K562 (cell line): ENCODE data around the gene MIDN. TPM values are rescaled to one million over a fixed set of nuclear protein-coding genes. Genes with fewer than 3 reads are reported as not detected.

Experiments
- CREBBP ChIP-seq: IDR thresholded peaks from one replicate; pipeline ENCODE4 v1.6.1; 2012; ENCODE audit warnings: low read depth, mild to moderate bottlenecking, control low read depth, inconsistent platforms, low read length
- FOSL1 ChIP-seq: fragments of 200-800 bp; sonication (Bioruptor generic); conservative IDR thresholded peaks from 2 replicates; pipeline ENCODE4 v1.6.1; 2016; ENCODE audit warnings: missing genetic modification characterization, missing compliant biosample characterization
- HCFC1 ChIP-seq: IDR thresholded peaks from 2 replicates; pipeline ENCODE4 v1.6.1; 2012; ENCODE audit warnings: low read depth, low read length, improper control_type of control experiment
- HMGN3 ChIP-seq: IDR thresholded peaks from 2 replicates; pipeline ENCODE4 v1.6.1; 2011; ENCODE audit warnings: borderline replicate concordance, low read depth, mild to moderate bottlenecking, mixed read lengths, low read length; ENCODE audit not compliant: insufficient read length; ENCODE audit errors: extremely low read depth
- KDM1A ChIP-seq, 2 experiments: fragments of 450-650 bp; IDR thresholded peaks; 2 replicates each; pipeline ENCODE4 v1.6.1; 2016; ENCODE audit warnings: mild to moderate bottlenecking in 2 of 2
- MAFF ChIP-seq: IDR thresholded peaks from 2 replicates; pipeline ENCODE4 v1.6.1; 2012; ENCODE audit warnings: low read length, improper control_type of control experiment
- MYC ChIP-seq, 2 experiments: fragments of 250-450 bp in 1 of 2; sonication (Bioruptor Pico) in 1 of 2; IDR thresholded peaks; 2 replicates each; pipeline versions ENCODE4 v1.5.1 to v1.6.1; 2012 to 2021; ENCODE audit warnings: low read depth in 2 of 2, borderline replicate concordance in 1 of 2, improper control_type of control experiment in 1 of 2, low read length in 1 of 2, mild to moderate bottlenecking in 1 of 2, moderate library complexity in 1 of 2
- NFIC ChIP-seq: fragments of 450-650 bp; IDR thresholded peaks from 2 replicates; pipeline ENCODE4 v1.6.1; 2017; ENCODE audit warnings: mild to moderate bottlenecking, inconsistent platforms
- NFYB ChIP-seq: IDR thresholded peaks from 2 replicates; pipeline ENCODE4 v1.6.1; 2011; ENCODE audit warnings: mild to moderate bottlenecking, moderate library complexity; ENCODE audit not compliant: insufficient read length; ENCODE audit errors: extremely low read depth
- RAD21 ChIP-seq, 2 experiments: fragments of 250-450 bp in 1 of 2; fragments of 450-650 bp in 1 of 2; sonication (Bioruptor Pico) in 1 of 2; formaldehyde crosslinking in 1 of 2; IDR thresholded peaks in 1 of 2; conservative IDR thresholded peaks in 1 of 2; 2 replicates each; pipeline versions ENCODE4 v1.4.0 to v1.8.0; 2020 to 2022; ENCODE audit warnings: mild to moderate bottlenecking in 2 of 2, moderate library complexity in 1 of 2
- RBM25 ChIP-seq: fragments of 200-400 bp; formaldehyde crosslinking; IDR thresholded peaks from 2 replicates; pipeline ENCODE4 v1.6.1; 2018; ENCODE audit warnings: low read length, low read depth, moderate library complexity; ENCODE audit not compliant: severe bottlenecking
- SPI1 ChIP-seq: IDR thresholded peaks from 2 replicates; pipeline ENCODE4 v1.6.1; 2011; ENCODE audit warnings: low read depth, low read length, control low read depth, borderline replicate concordance
- STAG1 ChIP-seq: sonication (generic); formaldehyde crosslinking; IDR thresholded peaks from 2 replicates; pipeline ENCODE4 v1.5.0; 2020; ENCODE audit warnings: missing genetic modification reagents, borderline replicate concordance
- TAL1 ChIP-seq: fragments of 450-650 bp; IDR thresholded peaks from 2 replicates; pipeline ENCODE4 v1.6.1; 2016; ENCODE audit warnings: mild to moderate bottlenecking
- ZNF124 ChIP-seq: sonication (generic); formaldehyde crosslinking; IDR thresholded peaks from 2 replicates; pipeline ENCODE4 v1.8.1; 2022; ENCODE audit warnings: missing genetic modification reagents
- ZNF133 ChIP-seq: fragments of 250-450 bp; sonication (Bioruptor Pico); IDR thresholded peaks from 2 replicates; pipeline ENCODE4 v1.4.0; 2020; ENCODE audit warnings: mild to moderate bottlenecking
- ZNF282 ChIP-seq: sonication (generic); formaldehyde crosslinking; IDR thresholded peaks from 2 replicates; pipeline ENCODE4 v1.8.1; 2023; ENCODE audit warnings: missing genetic modification reagents
- ZNF668 ChIP-seq: fragments of 250-450 bp; sonication (Bioruptor Pico); IDR thresholded peaks from 2 replicates; pipeline ENCODE4 v1.8.0; 2022; ENCODE audit warnings: mild to moderate bottlenecking, inconsistent platforms
- polyA plus RNA-seq, 8 experiments: library from polyadenylated mRNA; depleted of rRNA in 4 of 8; stranded (reverse) in 5 of 8; unstranded in 3 of 8; fragments of >200 nt; fragmentation: Nextera tagmentation in 2 of 8; fragmentation: Illumina TruSeq in 1 of 8; extraction: Ambion mirVana in 2 of 8; extraction: Trizol in 1 of 8; gene quantifications; 2 replicates each; pipeline versions ENCODE4 v1.2.1 to v1.2.3, GENCODE V29; 2011 to 2014; ENCODE audit warnings: inconsistent platforms in 1 of 8, missing spikeins in 1 of 8
- total RNA-seq, 7 experiments: library from RNA; depleted of rRNA in 6 of 7; stranded (reverse); fragments of >200 nt in 6 of 7; fragmentation: Illumina TruSeq in 2 of 7; extraction: Trizol in 2 of 7; gene quantifications; 2 replicates each; pipeline versions ENCODE4 v1.2.1 to v1.2.3, GENCODE V29; 2011 to 2021; ENCODE audit warnings: low replicate concordance in 1 of 7
- TF ChIP-seq, protein P1 (sequence below): sonication (generic); formaldehyde crosslinking; IDR thresholded peaks from 2 replicates; pipeline ENCODE4 v1.8.1; 2023; ENCODE audit warnings: mild to moderate bottlenecking, missing genetic modification reagents
- TF ChIP-seq, protein P2 (sequence below): fragments of 450-650 bp; IDR thresholded peaks from 2 replicates; pipeline ENCODE4 v1.7.1; 2018; ENCODE audit warnings: mild to moderate bottlenecking, low read depth; ENCODE audit not compliant: partially characterized antibody
- TF ChIP-seq, protein P3 (sequence below): fragments of 250-450 bp; sonication (Bioruptor Pico); IDR thresholded peaks from 2 replicates; pipeline ENCODE4 v1.8.0; 2021; ENCODE audit warnings: mild to moderate bottlenecking, moderate library complexity

Gene MIDN
- total and polyA plus RNA-seq, 9 of the 15 experiments (the other 6 are each of a cell fraction or from before 2014, with no cell fraction given) = 0.17 to 120 (median 10.1) TPM

DNA sequence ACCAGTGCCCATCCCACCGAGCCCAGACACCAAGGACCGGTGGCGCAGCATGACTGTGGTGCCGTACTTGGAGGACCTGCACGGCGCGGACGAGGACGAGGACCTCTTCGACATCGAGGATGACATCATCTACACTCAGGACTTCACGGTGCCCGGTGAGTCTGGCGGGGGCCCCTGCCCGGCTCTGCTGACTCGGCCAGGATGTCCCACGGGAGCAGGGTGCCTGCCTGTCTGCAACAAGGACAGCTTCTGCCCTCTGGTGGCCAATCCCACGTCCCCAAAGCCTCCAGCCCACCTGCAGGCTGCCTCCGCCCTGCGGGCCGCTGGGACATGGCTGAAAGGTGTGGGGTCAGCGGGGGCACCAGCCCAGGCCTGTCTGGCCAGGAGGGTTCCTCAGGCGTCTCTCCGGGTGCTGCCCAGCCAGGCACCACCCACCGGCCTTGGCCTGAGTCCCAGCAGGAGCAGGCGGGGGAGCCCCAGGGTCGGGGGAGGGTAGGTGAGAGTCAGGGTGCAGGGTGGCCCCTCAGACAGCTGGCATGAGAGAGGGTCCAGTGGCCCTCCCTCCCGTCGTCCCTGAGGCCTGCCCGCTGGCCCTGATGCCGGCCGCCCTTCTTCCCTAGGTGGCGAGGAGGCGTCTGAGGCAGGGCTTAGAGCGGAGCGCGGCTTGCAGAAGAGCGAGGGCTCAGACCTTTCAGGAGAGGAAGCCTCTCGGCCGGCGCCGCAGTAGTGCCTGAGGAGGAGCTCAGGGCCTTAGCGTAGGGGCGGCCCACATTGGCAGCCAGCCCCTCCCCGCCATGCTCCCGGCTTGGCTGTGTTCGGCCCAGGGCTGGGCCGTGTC is 25.1 kb upstream of the MIDN start (continued):
- TF ChIP-seq CREBBP = no peak
- TF ChIP-seq RBM25 = no peak
- no peak for TF ChIP-seq TAL1
- TF ChIP-seq NFIC = peak; percentile 23; the same call in 1 of the 2 replicates
- TF ChIP-seq MAFF = no peak
- no peak for TF ChIP-seq MYC (IDR thresholded peaks at IDR 0.05; ENCODE audit: low read depth, low read length)
- no peak for TF ChIP-seq MYC (CRISPR knock-in tag; IDR thresholded peaks at IDR 0.05; ENCODE audit: borderline replicate concordance, low read depth)
- no peak for TF ChIP-seq KDM1A (IDR thresholded peaks at IDR 0.05)
- TF ChIP-seq ZNF133 (CRISPR knock-in tag) = no peak
- TF ChIP-seq ZNF124 (CRISPR knock-in tag) = no peak
- TF ChIP-seq HMGN3 = no peak
- TF ChIP-seq, protein P1, sequence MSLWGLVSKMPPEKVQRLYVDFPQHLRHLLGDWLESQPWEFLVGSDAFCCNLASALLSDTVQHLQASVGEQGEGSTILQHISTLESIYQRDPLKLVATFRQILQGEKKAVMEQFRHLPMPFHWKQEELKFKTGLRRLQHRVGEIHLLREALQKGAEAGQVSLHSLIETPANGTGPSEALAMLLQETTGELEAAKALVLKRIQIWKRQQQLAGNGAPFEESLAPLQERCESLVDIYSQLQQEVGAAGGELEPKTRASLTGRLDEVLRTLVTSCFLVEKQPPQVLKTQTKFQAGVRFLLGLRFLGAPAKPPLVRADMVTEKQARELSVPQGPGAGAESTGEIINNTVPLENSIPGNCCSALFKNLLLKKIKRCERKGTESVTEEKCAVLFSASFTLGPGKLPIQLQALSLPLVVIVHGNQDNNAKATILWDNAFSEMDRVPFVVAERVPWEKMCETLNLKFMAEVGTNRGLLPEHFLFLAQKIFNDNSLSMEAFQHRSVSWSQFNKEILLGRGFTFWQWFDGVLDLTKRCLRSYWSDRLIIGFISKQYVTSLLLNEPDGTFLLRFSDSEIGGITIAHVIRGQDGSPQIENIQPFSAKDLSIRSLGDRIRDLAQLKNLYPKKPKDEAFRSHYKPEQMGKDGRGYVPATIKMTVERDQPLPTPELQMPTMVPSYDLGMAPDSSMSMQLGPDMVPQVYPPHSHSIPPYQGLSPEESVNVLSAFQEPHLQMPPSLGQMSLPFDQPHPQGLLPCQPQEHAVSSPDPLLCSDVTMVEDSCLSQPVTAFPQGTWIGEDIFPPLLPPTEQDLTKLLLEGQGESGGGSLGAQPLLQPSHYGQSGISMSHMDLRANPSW = no peak
- TF ChIP-seq, protein P2, sequence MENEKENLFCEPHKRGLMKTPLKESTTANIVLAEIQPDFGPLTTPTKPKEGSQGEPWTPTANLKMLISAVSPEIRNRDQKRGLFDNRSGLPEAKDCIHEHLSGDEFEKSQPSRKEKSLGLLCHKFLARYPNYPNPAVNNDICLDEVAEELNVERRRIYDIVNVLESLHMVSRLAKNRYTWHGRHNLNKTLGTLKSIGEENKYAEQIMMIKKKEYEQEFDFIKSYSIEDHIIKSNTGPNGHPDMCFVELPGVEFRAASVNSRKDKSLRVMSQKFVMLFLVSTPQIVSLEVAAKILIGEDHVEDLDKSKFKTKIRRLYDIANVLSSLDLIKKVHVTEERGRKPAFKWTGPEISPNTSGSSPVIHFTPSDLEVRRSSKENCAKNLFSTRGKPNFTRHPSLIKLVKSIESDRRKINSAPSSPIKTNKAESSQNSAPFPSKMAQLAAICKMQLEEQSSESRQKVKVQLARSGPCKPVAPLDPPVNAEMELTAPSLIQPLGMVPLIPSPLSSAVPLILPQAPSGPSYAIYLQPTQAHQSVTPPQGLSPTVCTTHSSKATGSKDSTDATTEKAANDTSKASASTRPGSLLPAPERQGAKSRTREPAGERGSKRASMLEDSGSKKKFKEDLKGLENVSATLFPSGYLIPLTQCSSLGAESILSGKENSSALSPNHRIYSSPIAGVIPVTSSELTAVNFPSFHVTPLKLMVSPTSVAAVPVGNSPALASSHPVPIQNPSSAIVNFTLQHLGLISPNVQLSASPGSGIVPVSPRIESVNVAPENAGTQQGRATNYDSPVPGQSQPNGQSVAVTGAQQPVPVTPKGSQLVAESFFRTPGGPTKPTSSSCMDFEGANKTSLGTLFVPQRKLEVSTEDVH = no peak
- no peak for TF ChIP-seq SPI1
- TF ChIP-seq, protein P3, sequence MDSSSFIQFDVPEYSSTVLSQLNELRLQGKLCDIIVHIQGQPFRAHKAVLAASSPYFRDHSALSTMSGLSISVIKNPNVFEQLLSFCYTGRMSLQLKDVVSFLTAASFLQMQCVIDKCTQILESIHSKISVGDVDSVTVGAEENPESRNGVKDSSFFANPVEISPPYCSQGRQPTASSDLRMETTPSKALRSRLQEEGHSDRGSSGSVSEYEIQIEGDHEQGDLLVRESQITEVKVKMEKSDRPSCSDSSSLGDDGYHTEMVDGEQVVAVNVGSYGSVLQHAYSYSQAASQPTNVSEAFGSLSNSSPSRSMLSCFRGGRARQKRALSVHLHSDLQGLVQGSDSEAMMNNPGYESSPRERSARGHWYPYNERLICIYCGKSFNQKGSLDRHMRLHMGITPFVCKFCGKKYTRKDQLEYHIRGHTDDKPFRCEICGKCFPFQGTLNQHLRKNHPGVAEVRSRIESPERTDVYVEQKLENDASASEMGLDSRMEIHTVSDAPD = no peak
- TF ChIP-seq FOSL1 (tag) = no peak
- no peak for TF ChIP-seq NFYB
- TF ChIP-seq HCFC1 = no peak
- TF ChIP-seq ZNF668 (CRISPR knock-in tag) = no peak
- TF ChIP-seq RAD21 (CRISPR knock-in tag; conservative IDR thresholded peaks at IDR 0.05 in 1 of 2, IDR thresholded peaks at IDR 0.05 in 1 of 2) = peak in 1 of 2 experiments; percentile 46; a peak in 2 of 4 replicates
- TF ChIP-seq ZNF282 (CRISPR knock-in tag) = no peak
- TF ChIP-seq STAG1 (CRISPR knock-in tag) = no peak
